GM12874 (cell line): ENCODE measurements around the gene GRB10.

Source experiments
- CTCF ChIP-seq: IDR thresholded peaks from 2 replicates; pipeline ENCODE4 v1.5.1; 2011; ENCODE audit warnings: low read depth, mild to moderate bottlenecking, control low read depth, low read length, moderate library complexity; ENCODE audit not compliant: insufficient read depth

The GRB10 gene

DNA sequence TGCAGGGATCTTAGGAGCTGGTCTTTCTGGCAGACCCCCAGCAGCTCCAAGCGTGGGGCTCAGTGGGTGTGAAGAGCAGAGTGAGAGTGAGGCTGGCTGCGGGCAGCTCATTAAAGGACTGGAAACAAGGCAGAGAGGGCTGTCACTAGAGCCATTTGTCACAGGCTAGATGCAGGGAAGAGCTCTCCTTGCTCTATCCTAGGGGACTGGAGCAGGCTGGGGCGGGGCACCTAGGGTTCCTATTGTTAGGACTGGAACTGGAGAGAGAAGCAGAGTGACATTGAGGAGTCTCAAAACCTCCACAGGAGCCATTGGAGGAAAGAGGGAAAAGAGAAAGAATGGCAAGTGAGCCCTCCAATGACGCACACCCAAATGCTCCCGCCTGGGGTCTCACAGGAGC is 216.7 kb downstream of the GRB10 start:
- no peak for TF ChIP-seq CTCF

DNA sequence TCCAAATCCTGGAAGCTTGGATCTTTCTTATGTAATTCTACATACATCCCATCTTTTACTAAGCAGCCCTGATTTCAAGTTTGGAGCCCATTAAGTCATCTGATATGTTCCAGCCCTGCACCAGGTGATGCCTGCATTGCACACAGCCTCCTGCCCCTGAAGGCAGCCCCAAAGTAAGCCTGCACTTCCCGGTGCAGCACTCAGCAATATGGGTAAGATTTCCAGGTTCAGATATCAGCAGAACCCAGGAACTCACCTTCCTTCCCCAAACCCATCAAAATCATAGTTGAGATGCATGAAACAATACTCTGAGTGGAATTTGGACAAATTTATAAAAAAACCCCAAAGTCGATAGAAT is 217.2 kb downstream of the GRB10 start:
- no peak for TF ChIP-seq CTCF

GRCh38 chr7:50564640-50565558 is 217.8 kb downstream of the GRB10 start, which contains the start of gene DDC:
Gene DDC, minus strand, starts transcription at chr7:50565405. Its CDS starts 21,320 bp downstream, at chr7:50544085.
- TF ChIP-seq CTCF, result no peak

GRCh38 chr7:50564171-50564570 is 218.5 kb downstream of the GRB10 start:
- no peak for TF ChIP-seq CTCF

DNA sequence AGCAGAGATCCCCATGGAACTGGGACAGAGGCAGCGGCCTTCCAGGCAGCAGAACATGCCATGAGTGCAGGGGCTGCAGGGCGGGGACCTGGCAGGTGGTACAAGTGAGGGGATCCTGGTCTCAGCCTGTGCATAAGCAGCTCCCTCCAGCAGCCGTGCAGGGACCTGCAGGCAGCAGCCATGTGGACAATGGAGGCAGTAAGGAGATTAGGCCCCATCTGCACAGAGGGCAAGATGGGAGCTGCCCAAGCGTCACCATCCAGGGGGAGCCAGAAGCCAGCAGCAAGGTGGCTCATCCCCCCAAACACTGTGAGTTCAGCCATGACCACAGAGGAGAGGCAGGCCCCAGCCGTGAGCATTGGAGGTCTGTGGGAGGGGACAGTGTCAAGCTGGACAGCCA is 220.6 kb downstream of the GRB10 start:
- TF ChIP-seq CTCF, result no peak

DNA sequence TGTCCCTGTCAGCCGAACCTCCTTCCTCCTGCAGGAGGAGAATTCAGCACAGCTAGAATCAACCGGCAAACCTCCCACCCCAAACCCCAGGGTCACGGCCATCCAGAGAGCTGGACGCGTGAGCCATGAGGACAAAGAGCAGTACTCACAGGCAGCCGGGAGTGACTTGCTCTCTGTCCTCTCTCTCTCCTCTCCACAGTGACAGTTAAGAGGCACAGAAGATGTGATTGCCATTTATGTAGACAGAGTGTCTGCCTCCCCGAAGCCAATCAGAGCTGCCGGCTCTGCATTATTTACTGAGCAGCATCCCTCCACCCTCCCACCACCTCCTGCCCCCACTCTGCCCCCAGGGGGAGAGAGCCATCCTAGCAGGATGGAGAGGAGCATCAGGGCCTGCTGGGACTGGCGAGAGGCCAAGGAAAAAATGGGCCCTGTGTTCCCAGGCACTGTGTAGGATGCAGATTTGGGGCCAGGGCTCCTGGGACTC is 221.8 kb downstream of the GRB10 start:
- TF ChIP-seq CTCF, result no peak

DNA sequence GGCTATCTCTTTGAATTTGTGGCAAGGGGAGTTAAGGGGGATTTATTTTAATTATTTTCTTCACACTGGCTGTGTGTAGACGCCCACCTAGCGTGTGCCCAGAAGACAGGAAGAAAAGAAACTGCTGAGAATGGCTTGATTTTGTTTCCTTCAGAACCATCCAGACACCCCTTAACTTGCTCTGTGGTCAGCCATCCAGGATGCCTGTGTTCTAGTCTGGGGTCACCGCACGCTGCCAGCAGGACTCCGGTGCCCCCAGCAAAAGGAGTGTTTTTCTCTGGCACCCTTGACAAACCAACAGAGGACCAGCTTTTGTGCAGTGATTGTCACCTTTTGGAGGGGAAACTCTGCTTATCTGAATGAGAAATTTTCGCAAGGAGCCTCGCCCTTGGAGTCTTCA is 222.8 kb downstream of the GRB10 start:
- TF ChIP-seq CTCF, result no peak
